GM18507 (cell line): ENCODE data around the gene ANKRD33B.

ENCODE experiments used
- DNase-seq: peaks from one replicate; pipeline ENCODE4 v3.0.0; 2011; ENCODE audit warnings: low read depth; ENCODE audit not compliant: insufficient read length; ENCODE audit errors: extremely low spot score
- FAIRE-seq: peaks from 2 replicates; lab custom pipeline; 2011; peaks lifted over from hg19 to GRCh38; lab: Jason Lieb, UNC

ANKRD33B gene

GRCh38 chr5:10645671-10646070, 81.8 kb downstream of the ANKRD33B start:
- no peak for DNase-seq
- no peak for FAIRE-seq

GRCh38 chr5:10647640-10648039, 83.8 kb downstream of the ANKRD33B start:
- FAIRE-seq (no peak), DNase-seq (no peak)

GRCh38 chr5:10648806-10649665, 85.2 kb downstream of the ANKRD33B start:
- FAIRE-seq (no peak), DNase-seq (no peak)

GRCh38 chr5:10649666-10650380, 86.0 kb downstream of the ANKRD33B start:
- DNase-seq = no peak

GRCh38 chr5:10652151-10652550, 88.3 kb downstream of the ANKRD33B start:
- DNase-seq (no peak), FAIRE-seq (no peak)

More at GRCh38 chr5:10649666-10650380, 86.0 kb downstream of the ANKRD33B start:
- no peak for FAIRE-seq

- no peak for DNase-seq
- FAIRE-seq = no peak
These were observed 88.7 kb downstream of the ANKRD33B start for GRCh38 chr5:10652606-10653005.

GRCh38 chr5:10653043-10653442, 89.2 kb downstream of the ANKRD33B start:
- FAIRE-seq = no peak

GRCh38 chr5:10653751-10654400, 90.0 kb downstream of the ANKRD33B start:
- no peak for FAIRE-seq

More at GRCh38 chr5:10653043-10653442, 89.2 kb downstream of the ANKRD33B start:
- no peak for DNase-seq

GRCh38 chr5:10654566-10654965, 90.7 kb downstream of the ANKRD33B start:
- FAIRE-seq (no peak), DNase-seq (no peak)

More at GRCh38 chr5:10653751-10654400, 90.0 kb downstream of the ANKRD33B start:
- DNase-seq = no peak

- DNase-seq (no peak), FAIRE-seq (no peak)
These were observed 91.5 kb downstream of the ANKRD33B start for GRCh38 chr5:10655161-10655971.

GRCh38 chr5:10655972-10656830, 92.3 kb downstream of the ANKRD33B start:
- FAIRE-seq = no peak
- no peak for DNase-seq

- FAIRE-seq = no peak
- DNase-seq = no peak
These were observed 94.4 kb downstream of the ANKRD33B start for GRCh38 chr5:10658265-10658664.

GRCh38 chr5:10660135-10660534, 96.3 kb downstream of the ANKRD33B start:
- DNase-seq (no peak), FAIRE-seq (no peak)

- FAIRE-seq (no peak), DNase-seq (no peak)
These were observed 97.0 kb downstream of the ANKRD33B start for GRCh38 chr5:10660720-10661387.

- DNase-seq = no peak
- FAIRE-seq = no peak
These were observed 97.5 kb downstream of the ANKRD33B start for GRCh38 chr5:10661401-10661800.

- DNase-seq (no peak), FAIRE-seq (no peak)
These were observed 98.2 kb downstream of the ANKRD33B start for GRCh38 chr5:10662083-10662482.

- DNase-seq = no peak
- FAIRE-seq = no peak
These were observed 99.0 kb downstream of the ANKRD33B start for GRCh38 chr5:10662661-10663488.
